T-helper 2 cell treated with Interferon-gamma antibody and Interleukin-4, amounts not matched to agents 100 ng/mL and 5 ng/mL, for 36 hours (primary cell): Measurements from ENCODE around the gene AFF3. TPM values are rescaled to one million over a fixed set of nuclear protein-coding genes. Genes with fewer than 3 reads are reported as not detected.

Source experiments
- intact Hi-C: fragments of 100-400 bp; cut with micrococcal nuclease; formaldehyde crosslinking; loops from one replicate; pipeline ENCODE4 v1.15.1; 2023
- total RNA-seq: library from RNA; stranded (reverse); gene quantifications from 2 replicates; pipeline ENCODE4 v1.2.3, GENCODE V29; 2022

The AFF3 gene
- total RNA-seq, 1 donor from 2014 or later, result 6.0 TPM

GRCh38 chr2:100011272-100011731 lies 131.1 kb downstream of the AFF3 start:
- intact Hi-C loops, result no loop called here

- intact Hi-C loops, result no loop called here
These were observed 131.8 kb downstream of the AFF3 start for GRCh38 chr2:100010606-100011005.

GRCh38 chr2:100009743-100010142 lies 132.6 kb downstream of the AFF3 start:
- intact Hi-C loops, result no loop called here

- intact Hi-C loops, result no loop called here
These were observed 133.4 kb downstream of the AFF3 start for GRCh38 chr2:100008956-100009355.

- intact Hi-C loops, result no loop called here
These were observed 135.9 kb downstream of the AFF3 start for GRCh38 chr2:100006516-100006915.

- intact Hi-C loops, result no loop called here
These were observed 137.4 kb downstream of the AFF3 start for GRCh38 chr2:100004959-100005387.

GRCh38 chr2:100004348-100004884 lies 138.0 kb downstream of the AFF3 start:
- intact Hi-C loops, result no loop called here

- intact Hi-C loops, result no loop called here
These were observed 140.3 kb downstream of the AFF3 start for GRCh38 chr2:100002059-100002458.

- intact Hi-C loops, result no loop called here
These were observed 141.3 kb downstream of the AFF3 start for GRCh38 chr2:100000915-100001707.

GRCh38 chr2:99998651-99999320 lies 143.6 kb downstream of the AFF3 start:
- intact Hi-C loops, result no loop called here

- intact Hi-C loops, result no loop called here
These were observed 152.5 kb downstream of the AFF3 start for GRCh38 chr2:99989905-99990304.

- intact Hi-C loops, result no loop called here
These were observed 153.8 kb downstream of the AFF3 start for GRCh38 chr2:99988599-99988998.

- intact Hi-C loops, result no loop called here
These were observed 155.2 kb downstream of the AFF3 start for GRCh38 chr2:99987160-99987559.

- intact Hi-C loops, result no loop called here
These were observed 157.4 kb downstream of the AFF3 start for GRCh38 chr2:99984799-99985515.

- intact Hi-C loops, result no loop called here
These were observed 159.6 kb downstream of the AFF3 start for GRCh38 chr2:99982744-99983143.

- intact Hi-C loops, result no loop called here
These were observed 160.6 kb downstream of the AFF3 start for GRCh38 chr2:99981840-99982239.

GRCh38 chr2:99980176-99980575 lies 162.2 kb downstream of the AFF3 start:
- intact Hi-C loops, result no loop called here

- intact Hi-C loops, result no loop called here
These were observed 164.4 kb downstream of the AFF3 start for GRCh38 chr2:99977966-99978365.

- intact Hi-C loops, result no loop called here
These were observed 167.0 kb downstream of the AFF3 start for GRCh38 chr2:99975386-99975785.

- intact Hi-C loops, result no loop called here
These were observed 167.6 kb downstream of the AFF3 start for GRCh38 chr2:99974682-99975375.

GRCh38 chr2:99974275-99974674 lies 168.1 kb downstream of the AFF3 start:
- intact Hi-C loops, result no loop called here
